GOT3 (cell line): ENCODE data around the gene EEFSEC.

ENCODE experiments used
- DNase-seq: peaks from one replicate; lab custom pipeline; 2025; ENCODE audit warnings: mixed read lengths; lab: John Stamatoyannopoulos, UW

Gene EEFSEC

GRCh38 chr3:128217702-128218547 is 64.6 kb downstream of the EEFSEC start:
- DNase-seq, result no peak

DNA sequence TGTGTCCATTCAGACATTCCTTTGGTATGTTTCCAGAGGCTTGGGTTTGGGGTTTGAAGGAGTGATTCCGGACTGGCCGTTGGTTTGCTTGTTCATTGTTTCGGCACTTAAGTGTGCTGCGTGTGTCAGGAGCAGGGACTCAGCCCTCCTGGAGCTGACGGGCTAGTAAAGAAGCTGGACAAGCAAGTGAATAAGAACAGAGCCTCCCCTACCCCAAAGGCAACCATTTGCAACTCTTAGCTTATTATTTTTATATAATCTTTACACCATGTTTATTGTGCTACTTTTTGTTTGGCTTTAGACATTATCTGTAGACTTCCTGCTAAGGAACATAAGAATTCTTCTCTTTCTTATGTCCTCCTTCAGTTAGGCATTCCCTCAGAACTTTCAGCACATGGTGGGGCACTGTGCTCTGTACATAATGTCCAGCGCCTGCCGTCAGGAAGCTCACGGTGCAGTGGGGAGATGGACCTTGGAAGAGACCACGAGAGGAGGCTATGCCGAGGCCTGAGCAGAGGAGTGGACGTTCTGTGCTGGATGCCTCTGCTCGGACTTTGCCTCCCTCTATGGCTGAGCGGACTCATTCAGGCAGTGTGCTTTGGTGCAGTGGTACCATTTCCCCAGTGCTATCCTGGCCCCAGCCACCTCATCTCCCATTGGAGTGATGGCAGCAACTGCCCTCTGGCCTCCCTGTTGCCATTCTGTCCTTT is 65.4 kb downstream of the EEFSEC start:
- no peak for DNase-seq

DNA sequence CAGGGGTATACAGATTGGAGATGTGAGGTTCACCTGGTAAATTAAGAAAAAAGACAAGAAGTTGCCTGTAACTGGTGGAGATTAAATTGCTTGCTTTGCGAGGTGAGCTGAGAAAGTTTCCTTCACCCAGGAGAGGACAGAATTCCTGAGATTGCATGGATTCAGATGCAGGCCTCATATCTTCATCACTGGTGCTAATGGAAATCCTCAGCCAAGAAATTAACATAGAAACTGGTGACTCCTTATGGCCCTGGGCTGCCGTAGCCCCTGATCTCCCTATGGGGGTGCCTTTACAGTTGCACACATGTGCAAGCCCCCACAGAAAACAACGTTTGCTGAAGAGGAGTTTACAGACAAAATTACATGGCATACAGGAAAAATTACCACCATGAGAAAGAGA is 68.0 kb downstream of the EEFSEC start:
- no peak for DNase-seq

DNA sequence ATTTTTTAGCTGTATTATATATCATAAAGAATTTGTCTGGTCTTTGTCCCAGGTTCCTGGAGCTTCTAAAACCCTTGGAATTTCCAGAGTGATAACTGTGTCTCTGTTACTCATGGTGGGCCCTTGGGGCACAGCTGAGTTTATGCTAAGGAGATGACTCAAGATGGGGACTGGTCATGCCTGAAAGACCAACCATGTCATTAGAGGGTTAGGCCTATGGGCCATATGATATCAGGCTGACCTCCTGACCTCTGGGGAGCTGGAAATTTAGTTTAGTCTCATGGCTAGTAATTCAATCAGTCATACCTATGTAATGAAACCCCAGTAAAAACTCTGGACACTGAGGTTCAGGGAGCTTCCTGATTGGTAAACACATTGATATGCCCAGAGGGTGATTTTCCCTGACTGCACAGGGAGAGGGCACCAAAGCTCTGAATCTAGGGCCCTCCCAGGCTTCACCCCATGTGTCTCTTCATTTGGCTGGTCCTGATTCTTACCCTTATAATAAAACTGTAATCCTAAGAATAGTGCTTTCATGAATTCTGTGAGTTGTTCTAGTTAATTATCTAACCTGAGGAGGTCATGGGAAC is 69.6 kb downstream of the EEFSEC start:
- no peak for DNase-seq

GRCh38 chr3:128226186-128226725 is 73.0 kb downstream of the EEFSEC start:
- DNase-seq, result no peak

DNA sequence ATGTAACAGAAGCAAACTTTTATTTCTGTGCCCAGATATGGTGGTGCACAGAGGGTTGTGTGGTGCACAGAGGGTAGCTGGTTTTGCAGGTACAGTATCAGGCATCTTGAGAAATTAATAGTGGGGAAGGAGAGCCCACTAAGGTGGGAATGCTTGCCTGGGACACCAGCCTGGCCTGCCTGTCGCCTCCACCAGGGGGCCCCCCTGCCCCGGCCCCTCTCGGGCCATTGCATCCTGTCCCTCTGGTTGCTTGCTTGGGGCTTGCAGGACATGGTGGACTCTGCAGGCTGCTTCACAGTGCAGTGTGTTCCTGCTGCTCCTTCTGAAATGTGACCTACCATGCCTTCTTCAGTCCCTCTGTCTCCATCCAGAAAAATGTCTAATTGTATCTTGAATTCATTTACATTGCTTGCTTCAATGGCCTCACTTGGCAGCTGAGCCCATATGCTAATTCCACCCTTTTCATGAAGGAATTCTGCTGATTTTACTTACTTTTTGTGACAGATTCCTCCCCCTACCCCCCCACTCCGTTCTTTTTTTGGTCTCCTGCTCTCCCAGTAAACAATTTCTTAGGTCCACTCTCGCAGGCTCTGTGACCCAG is 73.6 kb downstream of the EEFSEC start:
- no peak for DNase-seq

DNA sequence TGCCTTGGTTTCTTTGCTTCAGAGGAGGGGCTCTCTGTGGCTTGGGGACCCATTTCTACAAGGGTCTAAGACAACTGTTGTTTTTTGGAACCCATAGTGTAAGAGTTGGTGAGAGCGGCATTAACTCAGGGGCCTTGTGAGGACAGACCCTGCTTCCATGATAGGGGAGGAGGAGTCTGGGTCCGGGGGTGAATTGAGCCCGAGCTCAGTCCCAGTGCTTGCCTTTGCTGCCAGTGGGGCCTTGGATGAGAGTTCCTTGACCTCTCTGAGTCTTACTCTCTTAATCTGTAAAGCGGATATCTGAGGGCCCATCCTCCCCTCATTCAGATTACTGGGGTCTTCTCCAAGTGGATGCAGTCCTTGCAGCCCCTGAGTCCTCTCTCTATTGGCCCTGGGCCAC is 74.2 kb downstream of the EEFSEC start:
- DNase-seq, result no peak

GRCh38 chr3:128228366-128228910 is 75.2 kb downstream of the EEFSEC start:
- no peak for DNase-seq

DNA sequence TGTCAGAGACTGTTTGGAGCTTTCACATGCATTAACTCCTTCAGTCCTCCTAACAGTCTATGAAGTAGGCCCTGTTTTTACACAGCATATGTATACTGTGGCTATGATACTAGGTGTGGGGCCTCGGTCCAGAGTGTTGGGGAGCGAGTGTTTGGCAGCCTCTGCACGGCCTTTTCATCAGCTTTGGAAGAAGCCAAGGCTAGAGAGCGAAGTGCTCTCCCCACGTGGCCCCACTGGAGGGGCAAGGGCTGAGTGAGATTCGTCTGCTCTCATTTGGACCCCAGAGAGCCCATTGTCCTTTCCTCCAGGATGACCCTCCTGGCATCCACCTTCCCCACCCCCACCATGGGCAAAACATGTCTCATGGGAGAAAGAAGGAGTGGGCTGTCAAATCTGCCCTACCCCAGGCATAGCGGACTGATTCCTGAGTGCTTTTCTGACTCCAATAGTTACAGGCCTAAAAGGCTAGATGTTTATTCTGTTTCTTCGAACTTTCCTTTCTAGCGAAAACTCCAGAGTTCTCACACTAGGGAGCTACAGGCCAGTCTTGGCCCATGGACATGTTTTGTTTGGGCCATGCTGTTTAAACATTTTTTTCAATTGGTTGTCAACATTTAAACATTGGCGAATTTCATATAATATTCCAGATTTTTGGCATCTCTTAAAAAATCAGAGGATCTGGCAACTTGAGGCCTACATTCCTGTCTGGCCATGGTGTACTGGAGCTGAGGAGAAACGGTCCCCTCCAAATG is 76.0 kb downstream of the EEFSEC start:
- no peak for DNase-seq

DNA sequence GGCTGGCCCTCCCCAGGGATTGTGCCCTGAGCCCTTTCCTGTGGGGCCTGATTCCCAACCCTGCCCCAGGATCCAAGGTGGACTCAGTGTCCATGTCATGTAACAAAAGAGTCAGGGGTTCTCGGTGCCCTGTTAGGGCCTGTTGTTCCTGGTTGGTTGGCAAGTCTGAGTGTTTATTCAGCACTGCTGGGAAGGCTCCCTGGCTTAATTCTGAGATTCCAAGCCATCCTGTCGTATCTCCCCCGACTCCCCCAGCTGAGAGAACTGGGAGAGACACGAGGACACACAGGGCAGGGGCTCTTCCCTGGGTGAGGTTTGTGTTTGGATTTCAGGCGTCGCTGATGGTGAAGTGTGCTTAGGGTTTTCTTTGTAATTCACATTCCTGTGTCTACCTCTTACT is 78.3 kb downstream of the EEFSEC start:
- DNase-seq, result no peak

- no peak for DNase-seq
Measured at GRCh38 chr3:128232376-128233178, 79.3 kb downstream of the EEFSEC start.

- DNase-seq, result no peak
Measured at GRCh38 chr3:128235207-128235926, 82.1 kb downstream of the EEFSEC start.

DNA sequence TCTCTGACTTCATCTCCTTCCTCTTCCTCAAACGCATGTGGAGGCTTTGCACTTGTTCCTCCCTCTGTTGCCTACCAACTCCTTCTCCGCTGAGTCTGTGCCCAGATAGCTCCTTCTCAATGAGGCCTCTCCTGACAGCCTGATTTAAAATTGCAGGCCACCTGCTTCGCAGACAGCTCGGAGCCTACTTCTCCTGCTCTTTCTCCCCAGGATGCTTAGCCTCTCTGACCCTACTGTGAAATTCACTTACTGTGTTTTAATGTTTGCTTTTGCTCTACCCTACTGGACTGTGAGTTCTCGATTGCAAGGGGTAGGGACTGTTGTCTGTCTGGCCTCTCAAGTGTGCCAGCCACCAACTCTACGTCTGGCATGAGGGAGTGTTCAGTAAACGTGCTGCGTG is 83.4 kb downstream of the EEFSEC start:
- DNase-seq, result no peak

GRCh38 chr3:128237348-128238183 is 84.3 kb downstream of the EEFSEC start:
- DNase-seq, result no peak

- DNase-seq, result no peak
Measured at GRCh38 chr3:128238184-128238489, 84.9 kb downstream of the EEFSEC start.

DNA sequence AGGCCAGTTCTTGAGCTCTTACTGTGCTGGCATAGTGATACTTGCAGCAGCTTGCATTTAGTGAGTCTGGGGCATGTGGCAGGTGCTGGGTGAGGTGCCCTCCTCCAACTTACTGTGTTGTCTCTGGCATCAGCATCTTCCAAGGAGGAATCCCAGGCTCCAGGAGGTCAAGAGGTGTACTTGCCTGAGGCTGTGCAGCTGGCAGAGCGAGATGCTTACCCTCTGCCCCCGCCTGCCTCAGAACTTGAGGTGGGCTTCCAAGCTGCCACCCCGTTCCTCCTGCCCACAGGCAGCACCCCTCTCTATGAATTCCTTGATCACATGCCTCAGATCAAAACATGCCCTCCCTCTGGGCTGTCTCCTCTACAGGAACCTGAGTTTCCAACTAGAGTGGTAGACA is 86.0 kb downstream of the EEFSEC start:
- DNase-seq, result no peak

GRCh38 chr3:128240232-128240631 is 87.0 kb downstream of the EEFSEC start:
- no peak for DNase-seq

- DNase-seq, result no peak
Measured at GRCh38 chr3:128241741-128242140, 88.5 kb downstream of the EEFSEC start.
